Activated CD8-positive, alpha-beta T cell treated with anti-CD3 and anti-CD28 coated beads, Interleukin-2, amount 10 ng/mL, durations not matched to agents 7 days and 5 days (primary cell): ENCODE results near the gene RAB25. TPM values are rescaled to one million over a fixed set of nuclear protein-coding genes. Genes with fewer than 3 reads are reported as not detected.
A peak's percentile ranks its signal among the peaks of the same experiment; 100 is the strongest.

Experiments used
- ATAC-seq: fragments of 150-1000 bp; cut with Tn5 transposase; one replicate; pipeline ENCODE4 v1.10.0; 2021; ENCODE audit warnings: moderate library complexity
- CTCF ChIA-PET: fragments of 350-600 bp; sonication (Branson Sonifier 250); formaldehyde crosslinking; loops from one replicate; lab custom pipeline; 2021; ENCODE audit warnings: antibody characterized with exemption; lab: Charles Lee
- POLR2A ChIA-PET: fragments of 350-600 bp; sonication (Branson Sonifier 250); formaldehyde crosslinking; loops from one replicate; lab custom pipeline; 2021; ENCODE audit warnings: antibody characterized with exemption; lab: Charles Lee
- DNase-seq: peaks from one replicate; pipeline ENCODE4 v3.0.0-alpha.2; 2020
- H3K27ac Mint-ChIP-seq: one replicate; pipeline ENCODE4 v1.8.0; 2021; ENCODE audit warnings: mild to moderate bottlenecking, mixed read lengths
- H3K27me3 Mint-ChIP-seq: one replicate; pipeline ENCODE4 v1.8.0; 2021; ENCODE audit warnings: low read depth, mixed read lengths
- H3K36me3 Mint-ChIP-seq: one replicate; pipeline ENCODE4 v1.8.0; 2021; ENCODE audit warnings: low read depth, mixed read lengths
- H3K4me1 Mint-ChIP-seq: one replicate; pipeline ENCODE4 v1.8.0; 2021; ENCODE audit warnings: low read depth, mixed read lengths
- H3K4me3 Mint-ChIP-seq: one replicate; pipeline ENCODE4 v1.8.0; 2021; ENCODE audit warnings: mild to moderate bottlenecking, mixed read lengths
- H3K9me3 Mint-ChIP-seq: one replicate; pipeline ENCODE4 v1.8.0; 2022; ENCODE audit warnings: mixed read lengths; ENCODE audit not compliant: insufficient read depth
- total RNA-seq, 2 experiments: library from RNA; stranded (reverse); gene quantifications; one replicate each; pipeline ENCODE4 v1.2.3, GENCODE V29; 2021

RAB25 gene
- total RNA-seq, 2 experiments from 2014 or later = 0.50 TPM; not detected in 1

DNA sequence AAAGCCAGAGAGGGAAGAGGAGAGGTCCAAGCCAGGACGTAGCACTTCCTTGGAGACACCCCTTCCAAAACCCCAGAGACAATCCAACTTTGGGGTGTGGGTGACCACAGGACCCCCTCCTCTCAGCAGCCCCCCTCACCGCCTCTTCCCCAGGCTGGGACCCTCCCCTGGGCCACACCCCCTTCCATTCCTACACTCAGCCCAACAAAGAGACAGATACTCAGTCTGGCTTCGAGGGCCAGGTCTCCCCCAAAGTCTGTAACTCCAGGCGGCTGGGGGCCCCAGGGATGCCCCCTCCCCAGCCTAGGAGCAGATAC is 19.9 kb downstream of the RAB25 start:
- H3K27me3 Mint-ChIP-seq = peaks cover 53% of the 10 kb centered on the region
- H3K9me3 Mint-ChIP-seq = no peaks in the 10 kb centered on the region
- POLR2A ChIA-PET = no interaction called here
- H3K4me1 Mint-ChIP-seq = peaks cover 3% of the 10 kb centered on the region
- peak overlapping the region; percentile 29 for H3K4me3 Mint-ChIP-seq
- H3K36me3 Mint-ChIP-seq = no peaks in the 10 kb centered on the region
- H3K27ac Mint-ChIP-seq = no peak overlapping the region
- ATAC-seq (no peak), DNase-seq (no peak)
- CTCF ChIA-PET = no interaction called here

GRCh38 chr1:156081180-156081916 is 20.4 kb downstream of the RAB25 start:
- CTCF ChIA-PET = no interaction called here
- Mint-ChIP-seq H3K4me1 (peaks cover 7% of the 10 kb centered on the region), H3K9me3 (no peaks in the 10 kb centered on the region), H3K36me3 (no peaks in the 10 kb centered on the region), H3K4me3 (peak overlapping the region; percentile 57), H3K27ac (no peak overlapping the region), H3K27me3 (peaks cover 57% of the 10 kb centered on the region)
- no peak for DNase-seq
- no peak for ATAC-seq
- POLR2A ChIA-PET = no interaction called here

DNA sequence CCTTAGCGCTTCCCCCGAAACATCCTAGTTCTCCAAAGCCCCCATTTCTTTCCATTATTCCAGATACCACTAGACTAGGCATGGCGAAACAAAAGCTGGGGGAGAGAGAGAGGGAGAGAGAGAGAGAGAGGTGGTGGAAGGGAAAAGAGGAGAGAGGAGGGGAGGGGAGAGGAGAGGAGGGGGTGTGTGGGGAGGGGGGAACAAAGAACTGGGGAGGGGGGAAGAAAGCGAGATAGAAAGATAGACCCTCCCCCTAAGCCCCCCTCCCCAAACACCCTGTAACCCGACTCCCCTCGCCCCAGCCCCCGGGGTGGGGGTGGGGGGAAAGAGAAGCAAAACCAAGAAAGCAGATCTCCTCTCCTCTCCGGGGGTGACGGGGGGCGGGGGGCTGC is 21.0 kb downstream of the RAB25 start:
- no peak overlapping the region for H3K27ac Mint-ChIP-seq
- peak overlapping the region; percentile 74 for H3K4me3 Mint-ChIP-seq
- DNase-seq (no peak), ATAC-seq (no peak)
- H3K9me3 Mint-ChIP-seq = no peaks in the 10 kb centered on the region
- ChIA-PET POLR2A (no interaction called here), CTCF (no interaction called here)
- H3K27me3 Mint-ChIP-seq = peaks cover 59% of the 10 kb centered on the region
- peaks cover 7% of the 10 kb centered on the region for H3K4me1 Mint-ChIP-seq
- no peaks in the 10 kb centered on the region for H3K36me3 Mint-ChIP-seq

DNA sequence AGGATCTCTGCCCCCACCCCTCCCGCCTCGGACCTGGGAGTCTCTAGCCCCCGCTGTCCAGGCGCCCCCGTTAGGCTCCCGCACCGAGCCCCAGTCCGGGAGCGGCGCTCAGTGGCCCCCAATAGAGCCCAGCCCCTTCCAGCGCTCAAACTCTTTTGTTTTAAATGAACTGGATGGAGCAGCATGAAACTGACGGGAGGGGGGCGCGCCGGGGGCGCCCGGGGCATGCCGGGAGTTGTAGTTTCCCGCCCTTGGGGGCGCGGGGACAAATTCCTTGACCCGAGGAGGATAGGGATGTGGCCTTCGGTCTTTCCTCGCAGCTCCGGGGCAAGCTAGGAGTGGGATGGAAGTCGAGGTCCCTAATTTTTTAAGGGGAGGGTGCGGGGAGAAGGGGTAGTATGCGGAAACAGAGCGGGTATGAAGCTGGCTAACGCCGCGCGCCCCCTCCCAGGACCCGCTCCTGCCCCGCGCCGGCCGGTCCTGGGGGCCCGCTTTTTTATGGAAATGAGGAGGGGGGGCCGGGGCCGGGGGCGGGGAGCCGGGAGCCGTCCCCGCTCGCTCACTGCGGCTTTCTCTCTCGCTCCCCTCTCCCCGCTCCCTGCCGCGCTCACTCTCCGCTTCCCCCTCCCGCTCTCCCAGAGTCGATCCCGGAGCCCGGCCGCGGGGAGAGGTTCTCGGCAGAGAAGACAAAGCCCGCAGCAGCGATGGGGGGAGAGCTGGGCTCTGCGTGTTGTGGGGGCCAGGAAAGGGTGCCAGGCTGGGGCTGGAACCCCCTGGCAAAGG is 21.5 kb downstream of the RAB25 start, which contains the start of gene MEX3A:
Gene MEX3A, minus strand, starts transcription at position 157 of the 783 bp plus-strand sequence. CDS start 467 bp downstream, outside the sequence.
- no peaks in the 10 kb centered on the region for H3K36me3 Mint-ChIP-seq
- POLR2A ChIA-PET = no interaction called here

GRCh38 chr1:156083800-156084790 is 23.1 kb downstream of the RAB25 start:
- H3K4me1 Mint-ChIP-seq = peaks cover 7% of the 10 kb centered on the region
- no peaks in the 10 kb centered on the region for H3K9me3 Mint-ChIP-seq
- no peaks in the 10 kb centered on the region for H3K36me3 Mint-ChIP-seq
- H3K4me3 Mint-ChIP-seq = no peak overlapping the region
- ChIA-PET CTCF (interaction anchor here (1.4 to 1.8 kb wide), 2 partner anchors 45 to 141 kb away, joined by 4 read pairs; no protein-coding TSS in a partner anchor), POLR2A (interaction anchor here (1.7 kb wide), 1 partner anchor 8 kb away, joined by 4 read pairs; no protein-coding TSS in a partner anchor)
- ATAC-seq = no peak
- no peak for DNase-seq
- H3K27ac Mint-ChIP-seq = no peak overlapping the region
- peaks cover 55% of the 10 kb centered on the region for H3K27me3 Mint-ChIP-seq

More for the DNA sequence above, 21.5 kb downstream of the RAB25 start, which contains the start of gene MEX3A:
- peak; percentile 70 for DNase-seq
- Mint-ChIP-seq H3K27ac (no peak within 1 kb of the TSS), H3K27me3 (peaks cover 63% of the 10 kb centered on the region), H3K4me3 (peak within 1 kb of the TSS; percentile 74), H3K9me3 (no peaks in the 10 kb centered on the region), H3K4me1 (peaks cover 7% of the 10 kb centered on the region)
- CTCF ChIA-PET = interaction anchor here (1.8 kb wide), 1 partner anchor 143 kb away, joined by 4 read pairs; no protein-coding TSS in a partner anchor
- ATAC-seq = peak; percentile 91

GRCh38 chr1:156086256-156086662 is 25.3 kb downstream of the RAB25 start:
- Mint-ChIP-seq H3K4me3 (no peak overlapping the region), H3K27ac (no peak overlapping the region), H3K9me3 (no peaks in the 10 kb centered on the region), H3K36me3 (no peaks in the 10 kb centered on the region), H3K4me1 (peaks cover 6% of the 10 kb centered on the region), H3K27me3 (peaks cover 46% of the 10 kb centered on the region)
- no peak for ATAC-seq
- DNase-seq = no peak
- CTCF ChIA-PET = interaction anchor here (1.6 to 17.6 kb wide), 2 partner anchors 10 to 43 kb away, joined by 7 to 534 read pairs; no protein-coding TSS in a partner anchor
- POLR2A ChIA-PET = no interaction called here

DNA sequence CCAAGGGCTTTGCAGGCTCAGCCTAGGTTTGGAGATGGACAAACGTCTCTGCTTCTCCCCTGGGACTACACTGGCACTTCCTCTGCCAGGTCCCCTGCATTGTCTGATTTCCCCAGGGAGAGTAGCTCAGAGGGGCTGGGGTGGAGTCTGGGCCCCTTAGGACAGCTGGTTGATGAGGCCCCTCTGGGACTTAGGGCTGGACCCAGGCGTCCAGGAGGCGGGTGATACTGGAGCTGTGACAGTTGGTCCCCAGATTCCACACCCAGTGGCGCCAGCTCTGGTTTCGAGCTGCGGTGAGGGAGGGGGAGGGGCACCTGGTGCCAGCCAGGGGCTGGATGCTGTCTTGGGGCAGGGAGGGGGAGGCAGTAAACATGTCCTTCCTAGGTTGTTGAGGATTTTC is 28.7 kb downstream of the RAB25 start:
- ATAC-seq (no peak), DNase-seq (no peak)
- ChIA-PET POLR2A (no interaction called here), CTCF (interaction anchor here (1.3 to 17.6 kb wide), 7 partner anchors 9 to 64 kb away, joined by 3 to 534 read pairs (median 7); no protein-coding TSS in a partner anchor)
- no peaks in the 10 kb centered on the region for H3K9me3 Mint-ChIP-seq
- H3K27ac Mint-ChIP-seq = no peak overlapping the region
- peaks cover 6% of the 10 kb centered on the region for H3K4me1 Mint-ChIP-seq
- no peak overlapping the region for H3K4me3 Mint-ChIP-seq
- no peaks in the 10 kb centered on the region for H3K36me3 Mint-ChIP-seq
- peaks cover 43% of the 10 kb centered on the region for H3K27me3 Mint-ChIP-seq

- no peaks in the 10 kb centered on the region for H3K9me3 Mint-ChIP-seq
- H3K4me1 Mint-ChIP-seq = peaks cover 9% of the 10 kb centered on the region
- no peaks in the 10 kb centered on the region for H3K36me3 Mint-ChIP-seq
- peaks cover 41% of the 10 kb centered on the region for H3K27me3 Mint-ChIP-seq
- ChIA-PET CTCF (interaction anchor here (0.9 to 17.6 kb wide), 19 partner anchors 9 to 231 kb away, joined by 3 to 534 read pairs (median 5); partner anchors contain the start of genes LMNA and SMG5), POLR2A (no interaction called here)
- peak; percentile 22 for ATAC-seq
- no peak overlapping the region for H3K4me3 Mint-ChIP-seq
- no peak overlapping the region for H3K27ac Mint-ChIP-seq
- DNase-seq = no peak
These were observed 29.3 kb downstream of the RAB25 start for GRCh38 chr1:156090138-156090839.

- POLR2A ChIA-PET = no interaction called here
- ATAC-seq = peak; percentile 98
- H3K27me3 Mint-ChIP-seq = peaks cover 38% of the 10 kb centered on the region
These were observed 29.9 kb downstream of the RAB25 start for GRCh38 chr1:156090840-156091188.

GRCh38 chr1:156091610-156092009 is 30.6 kb downstream of the RAB25 start:
- H3K27ac Mint-ChIP-seq = no peak overlapping the region
- ATAC-seq = no peak
- DNase-seq = no peak
- POLR2A ChIA-PET = no interaction called here
- no peaks in the 10 kb centered on the region for H3K36me3 Mint-ChIP-seq
- H3K4me1 Mint-ChIP-seq = peaks cover 18% of the 10 kb centered on the region
- no peak overlapping the region for H3K4me3 Mint-ChIP-seq
- no peaks in the 10 kb centered on the region for H3K9me3 Mint-ChIP-seq
- peaks cover 33% of the 10 kb centered on the region for H3K27me3 Mint-ChIP-seq
- CTCF ChIA-PET = interaction anchor here (0.7 to 17.6 kb wide), 17 partner anchors 8 to 230 kb away, joined by 3 to 534 read pairs (median 5); partner anchors contain the start of genes LMNA and SMG5

More at GRCh38 chr1:156090840-156091188, 29.9 kb downstream of the RAB25 start:
- no peak overlapping the region for H3K27ac Mint-ChIP-seq
- no peak overlapping the region for H3K4me3 Mint-ChIP-seq
- CTCF ChIA-PET = interaction anchor here (0.6 to 17.6 kb wide), 24 partner anchors 8 to 230 kb away, joined by 3 to 534 read pairs (median 4); partner anchors contain the start of genes LMNA and SMG5
- no peaks in the 10 kb centered on the region for H3K36me3 Mint-ChIP-seq
- H3K4me1 Mint-ChIP-seq = peaks cover 15% of the 10 kb centered on the region
- DNase-seq = peak; percentile 92
- H3K9me3 Mint-ChIP-seq = no peaks in the 10 kb centered on the region
